Keratinocyte (primary cell): ENCODE results near the gene G6PC2. TPM values are rescaled to one million over a fixed set of nuclear protein-coding genes. Genes with fewer than 3 reads are reported as not detected.

Experiments
- DNase-seq: peaks from one replicate; pipeline ENCODE4 v3.0.0-alpha.2; 2011; ENCODE audit warnings: low read depth, missing footprints, low spot score
- FAIRE-seq: peaks from 2 replicates; lab custom pipeline; 2011; peaks lifted over from hg19 to GRCh38; lab: Jason Lieb, UNC
- H2AFZ ChIP-seq: 2 replicates; pipeline ENCODE4 v1.6.0; 2012; ENCODE audit warnings: low read length, control low read depth, inconsistent platforms; ENCODE audit not compliant: control insufficient read depth
- H3K27ac ChIP-seq: 2 replicates; pipeline ENCODE4 v1.5.1; 2011; ENCODE audit warnings: low read length; ENCODE audit not compliant: control insufficient read depth, insufficient read depth
- H3K27me3 ChIP-seq: 3 replicates; pipeline ENCODE4 v1.6.0; 2011; ENCODE audit warnings: low read length; ENCODE audit not compliant: control insufficient read depth, insufficient read depth; ENCODE audit errors: extremely low read depth
- H3K36me3 ChIP-seq, 2 experiments: 2 replicates in 1 of 2; 3 replicates in 1 of 2; pipeline ENCODE4 v1.5.1; 2011; ENCODE audit warnings: low read length in 2 of 2, mild to moderate bottlenecking in 1 of 2; ENCODE audit not compliant: control insufficient read depth in 2 of 2, insufficient read depth in 2 of 2; ENCODE audit errors: extremely low read depth in 1 of 2
- H3K4me1 ChIP-seq: 3 replicates; pipeline ENCODE4 v1.5.1; 2011; ENCODE audit warnings: low read length; ENCODE audit not compliant: control insufficient read depth, insufficient read depth; ENCODE audit errors: extremely low read depth
- H3K4me2 ChIP-seq: 3 replicates; pipeline ENCODE4 v1.6.0; 2011; ENCODE audit warnings: low read depth, low read length; ENCODE audit not compliant: control insufficient read depth, insufficient read depth; ENCODE audit errors: extremely low read depth
- H3K4me3 ChIP-seq, 3 experiments: fragments of 200-600 bp in 1 of 3; sonication (generic) in 1 of 3; 2 replicates in 2 of 3; 3 replicates in 1 of 3; pipeline ENCODE4 v1.5.1; 2011 to 2016; ENCODE audit warnings: low read length in 3 of 3, mild to moderate bottlenecking in 3 of 3, control low read depth in 2 of 3, inconsistent platforms in 1 of 3, low read depth in 1 of 3, mixed read lengths in 1 of 3, mixed run types in 1 of 3, moderate library complexity in 1 of 3; ENCODE audit not compliant: control insufficient read depth in 2 of 3, insufficient read depth in 2 of 3; ENCODE audit errors: extremely low read depth in 1 of 3
- H3K79me2 ChIP-seq: 2 replicates; pipeline ENCODE4 v1.6.0; 2012; ENCODE audit warnings: low read length; ENCODE audit not compliant: control insufficient read depth, insufficient read depth
- H3K9ac ChIP-seq: 3 replicates; pipeline ENCODE4 v1.6.0; 2011; ENCODE audit warnings: low read length; ENCODE audit not compliant: control insufficient read depth, insufficient read depth; ENCODE audit errors: extremely low read depth
- H3K9me1 ChIP-seq: 3 replicates; pipeline ENCODE4 v1.6.0; 2011; ENCODE audit warnings: low read length; ENCODE audit not compliant: control insufficient read depth, insufficient read depth; ENCODE audit errors: extremely low read depth
- H3K9me3 ChIP-seq: 2 replicates; pipeline ENCODE4 v1.5.1; 2012; ENCODE audit warnings: low read depth, low read length; ENCODE audit not compliant: control insufficient read depth
- H4K20me1 ChIP-seq: 3 replicates; pipeline ENCODE4 v1.6.0; 2011; ENCODE audit warnings: low read length; ENCODE audit not compliant: control insufficient read depth, insufficient read depth; ENCODE audit errors: extremely low read depth
- CTCF ChIP-seq, 3 experiments: IDR thresholded peaks in 1 of 3; conservative IDR thresholded peaks in 1 of 3; optimal IDR thresholded peaks in 1 of 3; 2 replicates in 2 of 3; 3 replicates in 1 of 3; pipeline versions ENCODE3 to v1.5.1; 2011; ENCODE audit warnings: low read length in 3 of 3, mild to moderate bottlenecking in 3 of 3, moderate library complexity in 2 of 3, control low read depth in 1 of 3, inconsistent platforms in 1 of 3; ENCODE audit not compliant: insufficient read depth in 2 of 3; ENCODE audit errors: extremely low read depth in 1 of 3
- EZH2 ChIP-seq: IDR thresholded peaks from one replicate; pipeline ENCODE4 v1.6.1; 2012; ENCODE audit warnings: inconsistent platforms, mild to moderate bottlenecking, low read length, moderate library complexity
- dilution Hi-C: fragments of 300-500 bp; cut with MboI; formaldehyde crosslinking; loops from one replicate; pipeline ENCODE4 v1.7.0; 2020; ENCODE audit warnings: low sequenced_read_pairs; ENCODE audit not compliant: extremely low pct_ligation_motif_present
- polyA plus RNA-seq, 5 experiments: library from polyadenylated mRNA; depleted of rRNA in 3 of 5; stranded (reverse) in 3 of 5; stranded (forward) in 1 of 5; unstranded in 1 of 5; fragments of >200 nt; gene quantifications; 1 replicate in 1 of 5; 2 replicates in 3 of 5; 3 replicates in 1 of 5; pipeline versions ENCODE4 v1.2.1 to v1.2.3, GENCODE V29; 2011 to 2012; ENCODE audit warnings: missing spikeins in 2 of 5, low read depth in 1 of 5, low replicate concordance in 1 of 5

The G6PC2 gene
- polyA plus RNA-seq, 1 donor (not counting 4 experiments of a cell fraction or from before 2014, with no cell fraction given): not detected

GRCh38 chr2:168913495-168913894 is 12.4 kb downstream of the G6PC2 start:
- TF ChIP-seq EZH2: no peak
- TF ChIP-seq CTCF (optimal IDR thresholded peaks at IDR 0.05 in 1 of 3, IDR thresholded peaks at IDR 0.05 in 1 of 3, conservative IDR thresholded peaks at IDR 0.05 in 1 of 3; ENCODE audit: extremely low read depth in 1 of 3, insufficient read depth in 2 of 3, low read length in 3 of 3): no peak
- H3K36me3 ChIP-seq: no peaks in the 10 kb centered on the region
- FAIRE-seq (no peak), DNase-seq (no peak)
- no peaks in the 10 kb centered on the region for H3K79me2 ChIP-seq
- H3K4me3 ChIP-seq: no peak overlapping the region
- H2AFZ ChIP-seq: no peak overlapping the region
- peaks cover 19% of the 10 kb centered on the region for H3K27me3 ChIP-seq
- no peaks in the 10 kb centered on the region for H3K4me1 ChIP-seq
- no peak overlapping the region for H3K27ac ChIP-seq
- H3K9me3 ChIP-seq: no peaks in the 10 kb centered on the region
- H3K9me1 ChIP-seq: no peaks in the 10 kb centered on the region
- H3K9ac ChIP-seq: no peak overlapping the region
- H3K4me2 ChIP-seq: no peak overlapping the region
- dilution Hi-C loops: no loop called here
- no peaks in the 10 kb centered on the region for H4K20me1 ChIP-seq

- H3K27me3 ChIP-seq: peaks cover 12% of the 10 kb centered on the region
- no peak overlapping the region for H3K9ac ChIP-seq
- no peaks in the 10 kb centered on the region for H3K9me3 ChIP-seq
- FAIRE-seq (no peak), DNase-seq (no peak)
- TF ChIP-seq CTCF (optimal IDR thresholded peaks at IDR 0.05 in 1 of 3, IDR thresholded peaks at IDR 0.05 in 1 of 3, conservative IDR thresholded peaks at IDR 0.05 in 1 of 3; ENCODE audit: extremely low read depth in 1 of 3, insufficient read depth in 2 of 3, low read length in 3 of 3): no peak
- TF ChIP-seq EZH2: no peak
- H3K4me1 ChIP-seq: no peaks in the 10 kb centered on the region
- H3K9me1 ChIP-seq: no peaks in the 10 kb centered on the region
- H3K27ac ChIP-seq: no peak overlapping the region
- H3K79me2 ChIP-seq: no peaks in the 10 kb centered on the region
- no peak overlapping the region for H3K4me3 ChIP-seq
- H4K20me1 ChIP-seq: no peaks in the 10 kb centered on the region
- dilution Hi-C loops: no loop called here
- H2AFZ ChIP-seq: no peak overlapping the region
- H3K36me3 ChIP-seq: no peaks in the 10 kb centered on the region
- no peak overlapping the region for H3K4me2 ChIP-seq
These were observed 14.6 kb downstream of the G6PC2 start for GRCh38 chr2:168915441-168916330.
